ENCODE data around the gene MOB3B. TPM values are rescaled to one million over a fixed set of nuclear protein-coding genes. Genes with fewer than 3 reads are reported as not detected.

Gene MOB3B
- total RNA-seq, 1 donor from 2014 or later = 10.0 TPM

DNA sequence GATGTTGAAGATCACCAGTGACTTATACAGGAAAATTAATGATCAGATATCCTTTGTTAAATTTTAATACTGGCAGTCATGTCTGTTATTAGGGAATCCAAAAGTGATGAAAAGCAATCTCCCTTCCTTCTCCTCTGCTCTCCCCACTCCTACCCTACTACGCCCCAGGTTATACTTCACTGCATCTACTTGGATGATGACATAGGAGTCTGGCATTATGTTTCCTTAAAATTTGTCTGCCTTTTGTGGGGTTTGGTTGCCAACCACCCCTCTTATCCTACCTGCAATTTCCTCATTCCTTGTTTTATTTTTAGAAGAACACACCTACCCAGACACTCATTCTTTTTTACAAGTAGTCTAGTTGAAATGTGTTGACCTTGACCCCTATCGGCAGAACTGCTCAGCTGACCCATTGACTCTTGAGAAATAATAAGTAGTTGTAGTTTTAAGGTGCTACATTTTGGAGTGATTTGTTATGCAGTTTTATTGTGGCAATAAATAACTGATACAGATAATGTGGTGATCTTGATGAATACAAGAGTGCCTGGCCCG is 5.1 kb upstream of the MOB3B start:
- Mint-ChIP-seq H3K36me3 (ENCODE audit: low read depth) (no peaks in the 10 kb centered on the region), H3K27ac (no peak overlapping the region), H3K4me1 (peaks cover 21% of the 10 kb centered on the region), H3K27me3 (no peaks in the 10 kb centered on the region), H3K9me3 (no peaks in the 10 kb centered on the region), H3K4me3 (no peak overlapping the region)
- ATAC-seq (ENCODE audit: low read depth) (no peak), DNase-seq (no peak)
- TF ChIP-seq, protein P1, sequence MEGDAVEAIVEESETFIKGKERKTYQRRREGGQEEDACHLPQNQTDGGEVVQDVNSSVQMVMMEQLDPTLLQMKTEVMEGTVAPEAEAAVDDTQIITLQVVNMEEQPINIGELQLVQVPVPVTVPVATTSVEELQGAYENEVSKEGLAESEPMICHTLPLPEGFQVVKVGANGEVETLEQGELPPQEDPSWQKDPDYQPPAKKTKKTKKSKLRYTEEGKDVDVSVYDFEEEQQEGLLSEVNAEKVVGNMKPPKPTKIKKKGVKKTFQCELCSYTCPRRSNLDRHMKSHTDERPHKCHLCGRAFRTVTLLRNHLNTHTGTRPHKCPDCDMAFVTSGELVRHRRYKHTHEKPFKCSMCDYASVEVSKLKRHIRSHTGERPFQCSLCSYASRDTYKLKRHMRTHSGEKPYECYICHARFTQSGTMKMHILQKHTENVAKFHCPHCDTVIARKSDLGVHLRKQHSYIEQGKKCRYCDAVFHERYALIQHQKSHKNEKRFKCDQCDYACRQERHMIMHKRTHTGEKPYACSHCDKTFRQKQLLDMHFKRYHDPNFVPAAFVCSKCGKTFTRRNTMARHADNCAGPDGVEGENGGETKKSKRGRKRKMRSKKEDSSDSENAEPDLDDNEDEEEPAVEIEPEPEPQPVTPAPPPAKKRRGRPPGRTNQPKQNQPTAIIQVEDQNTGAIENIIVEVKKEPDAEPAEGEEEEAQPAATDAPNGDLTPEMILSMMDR (IDR thresholded peaks at IDR 0.05) = no peak
- CTCF ChIA-PET = interaction anchor here (3.5 kb wide), 1 partner anchor 202 kb away, joined by 17 read pairs; no protein-coding TSS in a partner anchor
- POLR2A ChIA-PET = no interaction called here
- intact Hi-C loops (cut with micrococcal nuclease) = no loop called here

DNA sequence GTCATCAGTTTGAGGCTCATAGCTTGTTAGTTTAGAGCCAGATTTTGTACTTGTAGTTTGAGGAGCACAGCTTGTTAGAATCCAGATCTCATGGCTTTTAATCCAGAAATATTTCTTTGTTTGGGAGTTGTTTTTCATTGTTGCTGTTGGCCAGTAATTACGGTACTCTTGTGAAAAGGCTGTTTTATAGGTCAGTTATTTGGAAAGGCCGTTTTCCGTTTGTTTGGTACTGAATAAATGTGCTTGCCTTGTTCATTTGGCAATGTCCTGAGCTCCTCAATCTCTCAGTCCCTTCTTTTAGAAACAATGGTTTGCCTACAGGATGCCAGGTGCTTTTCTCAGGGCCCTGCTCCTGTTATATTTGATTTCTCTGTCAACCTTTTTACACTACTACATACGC is 4.5 kb upstream of the MOB3B start:
- Mint-ChIP-seq H3K4me1 (peaks cover 22% of the 10 kb centered on the region), H3K27ac (no peak overlapping the region), H3K9me3 (no peaks in the 10 kb centered on the region), H3K27me3 (no peaks in the 10 kb centered on the region), H3K4me3 (no peak overlapping the region), H3K36me3 (ENCODE audit: low read depth) (no peaks in the 10 kb centered on the region)
- TF ChIP-seq, protein P1 (IDR thresholded peaks at IDR 0.05) = no peak
- CTCF ChIA-PET = interaction anchor here (1.4 to 5.4 kb wide), 2 partner anchors 15 to 200 kb away, joined by 6 to 201 read pairs; no protein-coding TSS in a partner anchor
- intact Hi-C loops (cut with micrococcal nuclease) = no loop called here
- DNase-seq (no peak), ATAC-seq (ENCODE audit: low read depth) (no peak)
- POLR2A ChIA-PET = no interaction called here

DNA sequence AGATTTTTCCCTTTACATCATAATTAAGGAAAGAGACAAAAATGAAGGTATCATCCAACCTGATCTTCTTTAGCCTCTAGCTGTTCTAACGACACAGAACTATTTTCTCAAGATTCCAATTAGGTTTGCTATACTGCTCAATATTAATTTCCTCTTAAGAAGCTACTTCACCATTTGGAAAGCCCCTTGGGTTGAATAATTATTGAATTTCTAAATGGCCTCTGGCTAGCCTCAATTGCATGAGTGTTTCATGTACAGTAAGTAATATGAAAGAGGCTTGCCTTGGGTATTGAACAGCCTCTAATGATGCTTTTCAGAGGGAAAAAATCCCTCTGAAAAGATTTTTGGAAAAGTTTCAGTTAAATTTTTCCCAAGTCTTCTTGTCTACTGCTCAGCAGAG is 3.7 kb upstream of the MOB3B start:
- H3K27me3 Mint-ChIP-seq = no peaks in the 10 kb centered on the region
- ATAC-seq (ENCODE audit: low read depth) (no peak), DNase-seq (no peak)
- CTCF ChIA-PET = interaction anchor here (0.8 to 5.4 kb wide), 4 partner anchors 14 to 200 kb away, joined by 3 to 201 read pairs (median 5); no protein-coding TSS in a partner anchor
- no peak overlapping the region for H3K4me3 Mint-ChIP-seq
- POLR2A ChIA-PET = no interaction called here
- H3K36me3 Mint-ChIP-seq (ENCODE audit: low read depth) = peaks cover 3% of the 10 kb centered on the region
- H3K4me1 Mint-ChIP-seq = peaks cover 22% of the 10 kb centered on the region
- TF ChIP-seq, protein P1 (IDR thresholded peaks at IDR 0.05) = no peak
- no peak overlapping the region for H3K27ac Mint-ChIP-seq
- intact Hi-C loops (cut with micrococcal nuclease) = no loop called here
- H3K9me3 Mint-ChIP-seq = no peaks in the 10 kb centered on the region

DNA sequence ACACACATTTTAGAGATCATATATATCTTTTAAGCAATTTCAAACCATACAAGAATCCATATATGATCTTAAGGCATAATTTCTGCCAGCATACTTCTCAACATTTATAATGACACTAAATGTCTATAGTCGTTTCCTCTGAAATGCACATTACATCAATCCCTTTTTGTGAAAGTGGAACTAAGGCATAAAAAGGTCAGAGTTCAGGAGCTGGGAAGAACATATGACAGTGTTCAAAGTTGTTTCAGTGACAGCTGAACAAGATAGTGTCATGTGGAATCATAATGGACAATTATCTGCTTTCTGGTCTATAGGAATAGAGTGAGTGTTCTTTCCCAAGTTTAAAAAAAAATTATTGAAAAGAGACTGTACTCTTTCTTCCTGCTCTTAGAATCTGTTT is 2.4 kb upstream of the MOB3B start:
- H3K4me1 Mint-ChIP-seq = peaks cover 34% of the 10 kb centered on the region
- no peak for ATAC-seq (ENCODE audit: low read depth)
- TF ChIP-seq, protein P1 (IDR thresholded peaks at IDR 0.05) = no peak
- intact Hi-C loops (cut with micrococcal nuclease) = no loop called here
- H3K4me3 Mint-ChIP-seq = no peak overlapping the region
- H3K36me3 Mint-ChIP-seq (ENCODE audit: low read depth) = peaks cover 6% of the 10 kb centered on the region
- DNase-seq = no peak
- H3K27ac Mint-ChIP-seq = no peak overlapping the region
- H3K9me3 Mint-ChIP-seq = no peaks in the 10 kb centered on the region
- H3K27me3 Mint-ChIP-seq = no peaks in the 10 kb centered on the region
- POLR2A ChIA-PET = interaction anchor here (0.7 to 0.8 kb wide), 2 partner anchors 31 to 199 kb away, joined by 3 to 6 read pairs; no protein-coding TSS in a partner anchor
- CTCF ChIA-PET = interaction anchor here (0.7 to 5.4 kb wide), 3 partner anchors 17 to 198 kb away, joined by 3 to 201 read pairs (median 3); no protein-coding TSS in a partner anchor

DNA sequence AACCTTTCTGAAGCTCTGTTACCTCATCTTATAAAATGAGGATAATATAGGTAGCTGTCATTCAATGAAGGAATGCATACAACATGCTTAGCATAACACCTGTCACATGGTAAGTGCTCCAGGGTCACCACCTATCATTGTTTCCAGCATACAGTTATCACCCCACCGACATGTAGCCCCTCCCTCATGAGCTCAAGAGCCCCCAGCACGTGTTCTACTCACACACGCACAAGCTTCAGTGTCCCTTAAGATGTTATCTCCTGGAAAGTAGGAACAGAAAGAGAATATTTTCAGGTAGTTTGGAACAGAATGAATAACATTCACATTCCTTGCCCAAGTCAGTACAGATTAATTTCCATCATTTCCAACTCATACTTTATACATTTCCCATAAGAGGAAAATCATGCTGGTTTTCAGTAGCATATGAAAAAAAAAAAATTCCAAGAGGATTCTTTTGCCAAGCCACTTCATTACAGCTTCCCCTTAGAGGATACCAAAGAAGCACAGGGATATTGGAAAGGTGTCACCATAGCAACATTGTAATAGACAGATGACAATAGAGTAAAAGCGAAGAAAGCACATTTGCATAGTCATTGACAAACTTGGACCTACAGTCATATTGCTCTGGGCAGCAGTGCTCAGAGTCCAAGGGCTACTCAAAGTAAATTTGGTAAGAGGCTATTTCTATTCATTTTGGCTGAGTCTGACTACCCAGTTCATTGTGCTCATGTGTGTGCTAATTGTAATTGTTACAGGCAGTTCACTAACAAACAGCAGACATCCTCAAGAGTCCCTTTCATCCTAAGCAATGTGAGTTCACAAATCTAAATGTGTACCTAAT is 1.5 kb upstream of the MOB3B start:
- H3K27me3 Mint-ChIP-seq = no peaks in the 10 kb centered on the region
- intact Hi-C loops (cut with micrococcal nuclease) = no loop called here
- no peak overlapping the region for H3K27ac Mint-ChIP-seq
- no peaks in the 10 kb centered on the region for H3K9me3 Mint-ChIP-seq
- TF ChIP-seq, protein P1 (IDR thresholded peaks at IDR 0.05) = no peak
- ChIA-PET POLR2A (interaction anchor here (3.8 kb wide), 1 partner anchor 198 kb away, joined by 38 read pairs; no protein-coding TSS in a partner anchor), CTCF (interaction anchor here (1.8 to 5.4 kb wide), 5 partner anchors 16 to 197 kb away, joined by 8 to 201 read pairs (median 17); no protein-coding TSS in a partner anchor)
- H3K4me3 Mint-ChIP-seq = peak overlapping the region; percentile 8
- DNase-seq (no peak), ATAC-seq (ENCODE audit: low read depth) (no peak)
- H3K4me1 Mint-ChIP-seq = peaks cover 35% of the 10 kb centered on the region
- peaks cover 6% of the 10 kb centered on the region for H3K36me3 Mint-ChIP-seq (ENCODE audit: low read depth)

All from activated B cell treated with CpG ODN at 0.5 μM for 24 hours (primary cell).